Skeletal muscle cell (primary cell): ENCODE measurements around the gene DAZAP1.

Experiments
- DNase-seq: peaks from one replicate; pipeline ENCODE4 v3.0.0-alpha.2; 2010; ENCODE audit warnings: low read depth
- H3K4me3 ChIP-seq: 2 replicates; pipeline ENCODE4 v1.5.1; 2011; ENCODE audit warnings: low read depth, mild to moderate bottlenecking, control low read depth, low read length, moderate library complexity

DAZAP1 gene

DNA sequence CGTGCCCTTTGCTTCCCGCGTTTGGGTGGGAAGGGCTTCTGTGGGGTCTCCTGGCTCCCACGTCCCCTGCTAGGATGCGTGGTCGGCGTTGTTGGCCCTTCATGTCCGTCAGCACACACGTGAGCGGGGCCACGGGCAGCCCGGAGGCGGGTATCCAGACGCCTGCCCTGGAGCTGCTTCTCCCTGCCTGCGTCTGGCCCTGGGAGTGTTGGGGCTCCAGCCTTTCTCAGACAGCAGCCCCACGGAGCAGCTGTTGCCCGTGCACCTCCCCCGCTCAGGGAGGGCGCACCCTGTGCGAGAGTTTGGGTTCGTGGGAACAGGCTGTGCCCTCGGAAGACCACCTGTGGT is 14.5 kb downstream of the DAZAP1 start:
- no peak for DNase-seq
- H3K4me3 ChIP-seq: no peak overlapping the region

DNA sequence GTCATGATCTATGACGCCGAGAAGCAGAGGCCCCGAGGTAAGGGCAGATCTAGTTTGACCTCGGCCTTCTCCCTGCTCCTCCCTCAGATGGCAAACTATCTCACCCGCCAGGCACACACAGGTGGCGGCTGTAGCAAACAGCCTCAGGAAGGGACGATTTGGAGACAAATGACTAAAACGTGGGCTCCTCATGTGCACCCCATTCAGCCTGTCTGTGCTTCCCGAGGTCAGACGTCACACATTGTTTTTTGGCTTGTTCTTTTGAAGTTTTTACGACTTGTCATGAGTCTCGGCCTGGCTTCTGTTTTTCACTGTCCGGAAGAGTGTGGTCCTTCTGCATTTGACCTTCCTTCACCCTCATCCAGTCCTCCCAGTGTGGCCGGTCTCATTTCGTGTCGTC is 15.0 kb downstream of the DAZAP1 start:
- no peak overlapping the region for H3K4me3 ChIP-seq
- DNase-seq: no peak

- no peak for DNase-seq
- H3K4me3 ChIP-seq: no peak overlapping the region
Observed at GRCh38 chr19:1422943-1423342, 15.6 kb downstream of the DAZAP1 start.

DNA sequence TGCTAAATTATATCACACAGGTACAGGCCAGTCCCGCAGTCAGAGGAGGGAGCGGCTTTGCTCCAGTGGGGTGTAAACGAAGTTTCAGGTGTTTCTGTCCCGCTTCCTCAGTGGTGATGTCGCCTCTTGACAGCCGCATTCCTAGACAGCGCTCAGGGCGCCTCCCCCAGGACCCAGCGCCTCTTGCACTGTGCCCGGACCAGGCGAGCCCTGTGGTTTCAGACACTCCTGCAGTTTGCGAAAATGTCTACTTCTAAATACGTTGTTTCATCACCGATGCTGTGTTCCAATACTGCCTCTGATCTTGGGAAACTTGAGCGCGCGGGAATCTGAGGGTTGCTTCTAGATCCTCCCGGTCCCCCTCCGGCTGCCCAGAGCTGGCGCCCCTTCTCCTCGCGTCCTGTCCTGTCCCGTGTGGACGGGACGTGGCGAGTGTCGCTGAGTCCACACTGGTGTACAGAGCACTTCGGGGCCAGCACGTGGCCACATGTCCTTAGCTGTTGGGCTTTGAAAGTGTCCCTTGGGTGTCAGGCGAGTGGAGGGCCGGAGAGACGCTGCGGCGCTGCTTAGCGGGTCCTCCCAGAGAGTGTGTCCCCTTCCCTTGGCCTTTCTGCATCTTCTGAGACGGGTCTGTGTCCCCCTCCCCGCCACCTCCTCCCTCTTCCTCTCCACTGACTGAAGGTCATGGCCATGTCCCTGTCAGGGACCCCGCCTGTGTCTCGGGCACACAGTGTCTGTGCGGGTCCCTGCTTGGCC is 16.2 kb downstream of the DAZAP1 start:
- H3K4me3 ChIP-seq: no peak overlapping the region
- no peak for DNase-seq

GRCh38 chr19:1424192-1424955 is 17.0 kb downstream of the DAZAP1 start:
- no peak overlapping the region for H3K4me3 ChIP-seq
- no peak for DNase-seq

GRCh38 chr19:1425102-1425837 is 17.9 kb downstream of the DAZAP1 start:
- no peak for DNase-seq
- H3K4me3 ChIP-seq: no peak overlapping the region

DNA sequence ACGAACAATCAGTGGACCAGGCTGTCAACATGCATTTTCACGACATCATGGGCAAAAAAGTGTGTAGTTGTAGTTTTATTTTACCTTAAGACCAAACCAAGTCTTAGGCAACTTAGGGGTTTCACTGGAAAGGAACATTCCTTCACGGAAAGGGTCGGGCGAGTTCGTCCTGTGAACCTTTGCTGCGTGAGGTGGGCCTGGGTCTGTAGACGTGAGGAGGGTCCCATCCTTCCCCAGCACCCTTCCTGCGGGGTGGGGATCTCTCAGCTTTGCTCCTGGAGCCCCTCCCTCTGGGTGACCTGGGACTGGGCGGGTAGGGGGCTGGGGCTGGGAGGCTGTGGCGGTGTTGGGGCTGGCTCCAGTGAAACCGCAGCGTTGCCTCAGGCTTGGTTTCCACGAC is 18.5 kb downstream of the DAZAP1 start:
- H3K4me3 ChIP-seq: no peak overlapping the region
- DNase-seq: no peak

DNA sequence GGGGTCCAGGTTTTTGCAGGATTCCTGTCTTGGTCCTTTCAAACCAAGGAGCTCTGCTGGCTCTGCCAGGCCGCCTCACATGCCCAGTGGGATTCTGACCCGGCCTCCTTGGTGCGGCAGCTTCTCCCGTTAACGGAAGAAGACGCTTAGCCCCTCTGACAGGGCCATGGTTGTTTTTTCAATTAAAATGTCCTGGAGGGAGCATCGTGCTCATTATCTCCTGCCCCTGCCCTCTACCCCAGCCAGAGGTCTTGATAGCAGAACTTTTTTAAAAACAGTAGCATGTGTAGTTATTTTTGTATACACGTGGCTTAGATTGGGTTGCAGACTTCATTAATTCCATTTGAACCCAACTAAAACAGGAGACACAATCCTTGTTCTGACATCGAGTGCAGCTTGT is 19.4 kb downstream of the DAZAP1 start:
- no peak for DNase-seq
- H3K4me3 ChIP-seq: no peak overlapping the region

- no peak for DNase-seq
- no peak overlapping the region for H3K4me3 ChIP-seq
Observed at GRCh38 chr19:1427221-1427920, 20.0 kb downstream of the DAZAP1 start.

GRCh38 chr19:1428738-1429391 is 21.5 kb downstream of the DAZAP1 start:
- no peak overlapping the region for H3K4me3 ChIP-seq
- no peak for DNase-seq

- no peak for DNase-seq
- no peak overlapping the region for H3K4me3 ChIP-seq
Observed at GRCh38 chr19:1429750-1430149, 22.4 kb downstream of the DAZAP1 start.

DNA sequence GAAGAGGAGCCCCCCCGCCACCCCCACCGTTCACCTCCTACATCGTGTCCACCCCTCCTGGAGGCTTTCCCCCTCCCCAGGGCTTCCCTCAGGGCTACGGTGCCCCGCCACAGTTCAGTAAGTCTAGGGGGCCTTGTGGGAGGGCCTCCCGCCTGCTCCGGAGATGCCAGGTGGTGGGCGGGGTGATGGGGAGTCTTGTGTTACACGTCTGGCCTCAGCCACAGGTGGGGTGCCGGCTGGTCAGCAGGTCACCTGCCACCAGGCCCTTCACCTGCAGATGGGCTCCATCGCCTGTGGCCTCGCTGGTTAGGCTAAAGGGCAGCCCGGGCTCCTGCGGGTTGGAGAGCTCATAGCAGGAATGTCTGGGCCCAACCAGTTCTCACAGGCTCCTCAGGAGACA is 22.9 kb downstream of the DAZAP1 start:
- no peak for DNase-seq
- H3K4me3 ChIP-seq: no peak overlapping the region

- DNase-seq: no peak
- no peak overlapping the region for H3K4me3 ChIP-seq
Observed at GRCh38 chr19:1431759-1432506, 24.5 kb downstream of the DAZAP1 start.

GRCh38 chr19:1432507-1432887 is 25.1 kb downstream of the DAZAP1 start:
- H3K4me3 ChIP-seq: no peak overlapping the region
- DNase-seq: no peak

- DNase-seq: no peak
- H3K4me3 ChIP-seq: no peak overlapping the region
Observed at GRCh38 chr19:1433119-1434039, 26.0 kb downstream of the DAZAP1 start.

- H3K4me3 ChIP-seq: no peak overlapping the region
- DNase-seq: no peak
Observed at GRCh38 chr19:1434040-1434366, 26.6 kb downstream of the DAZAP1 start.

GRCh38 chr19:1434577-1435060 is 27.2 kb downstream of the DAZAP1 start:
- H3K4me3 ChIP-seq: no peak overlapping the region
- no peak for DNase-seq
